Cardiac muscle cell (in vitro differentiated cells and primary cell): ENCODE measurements around the gene EXOC3. TPM values are rescaled to one million over a fixed set of nuclear protein-coding genes. Genes with fewer than 3 reads are reported as not detected.

ENCODE experiments used
- DNase-seq, 2 donors: peaks; one replicate each; pipeline versions ENCODE4 v3.0.0 to v3.0.0-alpha.2; 2010 to 2017; ENCODE audit warnings: low read depth in 1 of 2, low spot score in 1 of 2
- H3K27ac ChIP-seq: fragments of 200-600 bp; sonication (generic); 2 replicates; pipeline ENCODE4 v1.5.1; 2016
- H3K27me3 ChIP-seq: fragments of 200-600 bp; sonication (generic); 2 replicates; pipeline ENCODE4 v1.6.0; 2016; ENCODE audit warnings: control low read depth
- H3K36me3 ChIP-seq: fragments of 200-600 bp; sonication (generic); 2 replicates; pipeline ENCODE4 v1.5.1; 2016; ENCODE audit warnings: control low read depth
- H3K4me1 ChIP-seq: fragments of 200-600 bp; sonication (generic); 2 replicates; pipeline ENCODE4 v1.8.1; 2017; ENCODE audit warnings: low read depth, mild to moderate bottlenecking, mixed run types
- H3K4me3 ChIP-seq: fragments of 200-600 bp; sonication (generic); 2 replicates; pipeline ENCODE4 v1.5.1; 2016; ENCODE audit warnings: mild to moderate bottlenecking
- H3K9me3 ChIP-seq: fragments of 200-600 bp; sonication (generic); 2 replicates; pipeline ENCODE4 v1.5.1; 2017; ENCODE audit warnings: low read depth, mild to moderate bottlenecking, control low read depth
- CTCF ChIP-seq: IDR thresholded peaks from 2 replicates; pipeline ENCODE4 v1.5.1; 2012; ENCODE audit warnings: low read depth, mild to moderate bottlenecking, low read length
- polyA plus RNA-seq: library from polyadenylated mRNA; unstranded; fragments of >200 nt; fragmentation: Nextera tagmentation; extraction: Ambion mirVana; gene quantifications from 2 replicates; pipeline ENCODE4 v1.2.1, GENCODE V29; 2016
- total RNA-seq: library from RNA; depleted of rRNA; stranded (reverse); fragments of >200 nt; gene quantifications from 2 replicates; pipeline ENCODE4 v1.2.3, GENCODE V29; 2016

The EXOC3 gene
- total and polyA plus RNA-seq, 2 experiments from 2014 or later: 34.8 to 56.4 TPM

- no peak overlapping the region for H3K4me3 ChIP-seq
- no peak overlapping the region for H3K27ac ChIP-seq
- H3K36me3 ChIP-seq: peaks cover 18% of the 10 kb centered on the region
- H3K27me3 ChIP-seq: no peaks in the 10 kb centered on the region
- no peak for TF ChIP-seq CTCF
- no peaks in the 10 kb centered on the region for H3K9me3 ChIP-seq
- no peaks in the 10 kb centered on the region for H3K4me1 ChIP-seq
- no peak for DNase-seq
These were observed 13.6 kb downstream of the EXOC3 start for GRCh38 chr5:456351-457194.

GRCh38 chr5:457195-457961 is 14.4 kb downstream of the EXOC3 start:
- Histone ChIP-seq H3K9me3 (no peaks in the 10 kb centered on the region), H3K4me3 (no peak overlapping the region), H3K27ac (no peak overlapping the region), H3K4me1 (no peaks in the 10 kb centered on the region), H3K36me3 (peaks cover 24% of the 10 kb centered on the region), H3K27me3 (no peaks in the 10 kb centered on the region)
- DNase-seq: no peak
- TF ChIP-seq CTCF: no peak

GRCh38 chr5:458547-459353 is 15.8 kb downstream of the EXOC3 start:
- Histone ChIP-seq H3K4me3 (no peak overlapping the region), H3K9me3 (no peaks in the 10 kb centered on the region), H3K4me1 (no peaks in the 10 kb centered on the region), H3K27ac (no peak overlapping the region), H3K27me3 (no peaks in the 10 kb centered on the region), H3K36me3 (peaks cover 33% of the 10 kb centered on the region)
- TF ChIP-seq CTCF: no peak
- DNase-seq: no peak

GRCh38 chr5:459562-460272 is 16.7 kb downstream of the EXOC3 start:
- Histone ChIP-seq H3K9me3 (no peaks in the 10 kb centered on the region), H3K27ac (no peak overlapping the region), H3K4me3 (no peak overlapping the region), H3K4me1 (no peaks in the 10 kb centered on the region), H3K36me3 (peaks cover 33% of the 10 kb centered on the region), H3K27me3 (no peaks in the 10 kb centered on the region)
- no peak for DNase-seq
- no peak for TF ChIP-seq CTCF

- no peak for TF ChIP-seq CTCF
- H3K4me3 ChIP-seq: no peak overlapping the region
- H3K36me3 ChIP-seq: peaks cover 33% of the 10 kb centered on the region
- H3K4me1 ChIP-seq: no peaks in the 10 kb centered on the region
- no peaks in the 10 kb centered on the region for H3K9me3 ChIP-seq
- H3K27me3 ChIP-seq: no peaks in the 10 kb centered on the region
- no peak overlapping the region for H3K27ac ChIP-seq
- no peak for DNase-seq
These were observed 17.3 kb downstream of the EXOC3 start for GRCh38 chr5:460273-460625.
